ENCODE data around the gene JAM3. TPM values are rescaled to one million over a fixed set of nuclear protein-coding genes. Genes with fewer than 3 reads are reported as not detected.

Gene JAM3
- total RNA-seq, 1 experiment from 2014 or later, result 45.4 TPM

- H3K4me1 ChIP-seq (ENCODE audit: control insufficient read depth, insufficient read depth, low read length), result no peaks in the 10 kb centered on the region
- BruUV-seq (replicated peaks), result no TSS peak
- ATAC-seq (no peak), DNase-seq (ENCODE audit: low read depth, low spot score) (no peak)
- intact Hi-C loops (cut with micrococcal nuclease; ENCODE audit: unreplicated experiment), result no loop called here
- no peaks in the 10 kb centered on the region; the same call in 1 of the 2 replicates for H3K36me3 ChIP-seq (ENCODE audit: control insufficient read depth, insufficient read depth, low read length)
- H3K27me3 ChIP-seq (ENCODE audit: control insufficient read depth, insufficient read depth, low read length), result no peaks in the 10 kb centered on the region
- no peak overlapping the region for H3K27ac ChIP-seq (ENCODE audit: low read length)
- ChIA-PET POLR2A (no interaction called here), CTCF (no interaction called here)
- in situ Hi-C loops (cut with HindIII; ENCODE audit: low pct_unique_long_range_greater_than_20kb, low sequenced_read_pairs), result no loop called here
- no peak for TF ChIP-seq TCF7L2 (IDR thresholded peaks at IDR 0.05; ENCODE audit: low read depth, low read length)
- H3K9me3 ChIP-seq (ENCODE audit: control insufficient read depth, insufficient read depth, low read depth, low read length), result no peaks in the 10 kb centered on the region
- no peak overlapping the region for H3K4me3 ChIP-seq (ENCODE audit: low read depth in 2 of 2, low read length in 2 of 2)
Observed at GRCh38 chr11:134146598-134146997, 77.7 kb downstream of the JAM3 start.

- CTCF ChIA-PET, result interaction anchor here (0.8 kb wide), 1 partner anchor 75 kb away, joined by 4 read pairs; the partner anchor contains the start of genes NCAPD3 and VPS26B
- Histone ChIP-seq H3K36me3 (ENCODE audit: control insufficient read depth, insufficient read depth, low read length) (peaks cover 5% of the 10 kb centered on the region), H3K9me3 (ENCODE audit: control insufficient read depth, insufficient read depth, low read depth, low read length) (no peaks in the 10 kb centered on the region), H3K27ac (ENCODE audit: low read length) (no peak overlapping the region), H3K4me1 (ENCODE audit: control insufficient read depth, insufficient read depth, low read length) (no peaks in the 10 kb centered on the region), H3K4me3 (ENCODE audit: low read depth in 2 of 2, low read length in 2 of 2) (no peak overlapping the region), H3K27me3 (ENCODE audit: control insufficient read depth, insufficient read depth, low read length) (no peaks in the 10 kb centered on the region)
- no peak for TF ChIP-seq CTCF (IDR thresholded peaks at IDR 0.05)
- TF ChIP-seq SIN3A (IDR thresholded peaks at IDR 0.05; ENCODE audit: borderline replicate concordance, insufficient read depth, low read depth, low read length), result no peak
- no peak for TF ChIP-seq POLR2AphosphoS5 (IDR thresholded peaks at IDR 0.05; ENCODE audit: low read depth, low read length)
- no peak for TF ChIP-seq REST (IDR thresholded peaks at IDR 0.05; ENCODE audit: insufficient read depth in 1 of 2, low read depth in 2 of 2, low read length in 1 of 2)
- no peak for TF ChIP-seq TCF7L2 (IDR thresholded peaks at IDR 0.05; ENCODE audit: low read depth, low read length)
- DNase-seq (ENCODE audit: low read depth, low spot score) (no peak), ATAC-seq (no peak)
- intact Hi-C loops (cut with micrococcal nuclease; ENCODE audit: unreplicated experiment) (no loop called here), in situ Hi-C loops (cut with HindIII; ENCODE audit: low pct_unique_long_range_greater_than_20kb, low sequenced_read_pairs) (no loop called here)
- BruUV-seq (replicated peaks), result no TSS peak
- POLR2A ChIA-PET, result no interaction called here
Observed at GRCh38 chr11:134149371-134149770, 80.5 kb downstream of the JAM3 start.

- ChIA-PET CTCF (interaction anchor here (0.7 to 0.8 kb wide), 2 partner anchors 74 to 1072 kb away, joined by 3 to 4 read pairs; partner anchors contain the start of genes NCAPD3 and VPS26B), POLR2A (no interaction called here)
- no peak for ATAC-seq
- in situ Hi-C loops (cut with HindIII; ENCODE audit: low pct_unique_long_range_greater_than_20kb, low sequenced_read_pairs), result no loop called here
- H3K27me3 ChIP-seq (ENCODE audit: control insufficient read depth, insufficient read depth, low read length), result no peaks in the 10 kb centered on the region
- intact Hi-C loops (cut with micrococcal nuclease; ENCODE audit: unreplicated experiment), result no loop called here
- H3K27ac ChIP-seq (ENCODE audit: low read length), result no peak overlapping the region
- TSS peak; percentile 63 for BruUV-seq (replicated peaks)
- no peaks in the 10 kb centered on the region for H3K4me1 ChIP-seq (ENCODE audit: control insufficient read depth, insufficient read depth, low read length)
- DNase-seq (ENCODE audit: low read depth, low spot score), result no peak
- no peak overlapping the region for H3K4me3 ChIP-seq (ENCODE audit: low read depth in 2 of 2, low read length in 2 of 2)
- no peak for TF ChIP-seq REST (IDR thresholded peaks at IDR 0.05; ENCODE audit: insufficient read depth in 1 of 2, low read depth in 2 of 2, low read length in 1 of 2)
- no peak for TF ChIP-seq TCF7L2 (IDR thresholded peaks at IDR 0.05; ENCODE audit: low read depth, low read length)
- TF ChIP-seq CTCF (IDR thresholded peaks at IDR 0.05), result no peak
- TF ChIP-seq SIN3A (IDR thresholded peaks at IDR 0.05; ENCODE audit: borderline replicate concordance, insufficient read depth, low read depth, low read length), result no peak
- TF ChIP-seq POLR2AphosphoS5 (IDR thresholded peaks at IDR 0.05; ENCODE audit: low read depth, low read length), result no peak
- peaks cover 5% of the 10 kb centered on the region for H3K36me3 ChIP-seq (ENCODE audit: control insufficient read depth, insufficient read depth, low read length)
- no peaks in the 10 kb centered on the region for H3K9me3 ChIP-seq (ENCODE audit: control insufficient read depth, insufficient read depth, low read depth, low read length)
Observed at GRCh38 chr11:134150195-134150903, 81.5 kb downstream of the JAM3 start.
